Measurements from ENCODE around the gene CD40. TPM values are rescaled to one million over a fixed set of nuclear protein-coding genes. Genes with fewer than 3 reads are reported as not detected.

CD40 gene
- total and polyA plus RNA-seq, 10 of the 15 experiments (the other 5 are each of a cell fraction or from before 2014, with no cell fraction given), result 40.8 to 193 (median 89.5) TPM

GRCh38 chr20:46108435-46108841 lies 9.7 kb upstream of the CD40 start (continued):
- TF ChIP-seq REST (IDR thresholded peaks at IDR 0.05; ENCODE audit: low read depth, low read length) (no peak), CREB1 (IDR thresholded peaks at IDR 0.05; ENCODE audit: low read depth) (peak; percentile 75), IKZF2 (IDR thresholded peaks at IDR 0.05) (peak; percentile 67 to 75; a peak in 2 of 4 replicates), ZNF384 (IDR thresholded peaks at IDR 0.05; ENCODE audit: borderline replicate concordance, low read depth, low read length) (no peak), BCL3 (IDR thresholded peaks at IDR 0.05; ENCODE audit: borderline replicate concordance, insufficient read depth, low read depth, low read length, poor library complexity, severe bottlenecking) (no peak), USF1 (IDR thresholded peaks at IDR 0.05; ENCODE audit: borderline replicate concordance, extremely low read length, insufficient read depth, low read depth, low read length) (no peak), ATF7 (IDR thresholded peaks at IDR 0.05; ENCODE audit: low read depth) (peak; percentile 91), MAX (IDR thresholded peaks at IDR 0.05; ENCODE audit: low read depth, low read length) (no peak), SUZ12 (IDR thresholded peaks at IDR 0.05; ENCODE audit: unreplicated experiment) (no peak), HDGF (IDR thresholded peaks at IDR 0.05) (0 out of 2 replicates have a peak, but pooled peaks have one; percentile 19), EGR1 (IDR thresholded peaks at IDR 0.05; ENCODE audit: borderline replicate concordance in 1 of 2, low read depth in 2 of 2, low read length in 2 of 2) (no peak), KDM1A (IDR thresholded peaks at IDR 0.05; ENCODE audit: borderline replicate concordance) (no peak), RFX5 (IDR thresholded peaks at IDR 0.05; ENCODE audit: low read depth, low read length) (no peak), FOXK2 (IDR thresholded peaks at IDR 0.05) (no peak), PAX8 (IDR thresholded peaks at IDR 0.05) (no peak), ATF2 (IDR thresholded peaks at IDR 0.05; ENCODE audit: low read length) (peak; percentile 73; the same call in 1 of the 2 replicates), STAT3 (IDR thresholded peaks at IDR 0.05; ENCODE audit: low read depth, low read length) (no peak), SPI1 (IDR thresholded peaks at IDR 0.05; ENCODE audit: borderline replicate concordance, insufficient read depth, low read depth, low read length) (peak; percentile 95), MEF2B (IDR thresholded peaks at IDR 0.05; ENCODE audit: partially characterized antibody, poor library complexity, severe bottlenecking) (peak; percentile 29), SKIL (IDR thresholded peaks at IDR 0.05; ENCODE audit: low read depth, poor library complexity, severe bottlenecking) (peak; percentile 72), NFYB (IDR thresholded peaks at IDR 0.05; ENCODE audit: insufficient read depth, low read depth, low read length) (no peak)

Measured in GM12878 (cell line).